GM23338 (cell line): Measurements from ENCODE around the gene MXRA8. TPM values are rescaled to one million over a fixed set of nuclear protein-coding genes. Genes with fewer than 3 reads are reported as not detected.

Experiments used
- ATAC-seq: fragments of 200-7000 bp; cut with Tn5 transposase; 3 replicates; pipeline ENCODE4 v1.9.1; 2020
- DNase-seq: peaks from one replicate; pipeline ENCODE4 v3.0.0-alpha.2; 2015; ENCODE audit warnings: low spot score
- H2AFZ ChIP-seq: fragments of 200-600 bp; sonication (generic); 2 replicates; pipeline ENCODE4 v1.8.0; 2016; ENCODE audit warnings: antibody characterized with exemption, mild to moderate bottlenecking, moderate library complexity
- H3F3A ChIP-seq: fragments of 200-600 bp; sonication (generic); replicated peaks from 2 replicates; pipeline ENCODE4 v1.8.0; 2017; ENCODE audit warnings: antibody characterized with exemption, mixed run types, low read depth
- H3K27ac ChIP-seq: fragments of 200-600 bp; sonication (generic); 2 replicates; pipeline ENCODE4 v1.6.1; 2016; ENCODE audit warnings: low read depth
- H3K27me3 ChIP-seq: fragments of 200-600 bp; sonication (generic); 2 replicates; pipeline ENCODE4 v1.8.0; 2016; ENCODE audit warnings: mild to moderate bottlenecking, mixed run types, moderate library complexity; ENCODE audit not compliant: insufficient read depth
- H3K36me3 ChIP-seq: fragments of 200-600 bp; sonication (generic); 2 replicates; pipeline ENCODE4 v1.8.0; 2016; ENCODE audit warnings: mild to moderate bottlenecking; ENCODE audit not compliant: insufficient read depth
- H3K4me1 ChIP-seq: fragments of 200-600 bp; sonication (generic); 2 replicates; pipeline ENCODE4 v1.8.0; 2016; ENCODE audit warnings: mild to moderate bottlenecking, moderate library complexity; ENCODE audit not compliant: insufficient read depth
- H3K4me2 ChIP-seq: fragments of 200-600 bp; sonication (generic); 2 replicates; pipeline ENCODE4 v1.7.1; 2017; ENCODE audit warnings: mixed run types
- H3K4me3 ChIP-seq: fragments of 200-600 bp; sonication (generic); 2 replicates; pipeline ENCODE4 v1.6.1; 2016; ENCODE audit warnings: mixed run types
- H3K79me2 ChIP-seq: fragments of 200-600 bp; sonication (generic); replicated peaks from 2 replicates; pipeline ENCODE4 v1.8.0; 2017; ENCODE audit warnings: mild to moderate bottlenecking; ENCODE audit not compliant: insufficient read depth
- H3K9me2 ChIP-seq: fragments of 200-600 bp; sonication (generic); 2 replicates; pipeline ENCODE4 v1.8.0; 2017; ENCODE audit not compliant: insufficient read depth
- H4K20me1 ChIP-seq: fragments of 200-600 bp; sonication (generic); replicated peaks from 2 replicates; pipeline ENCODE4 v1.8.0; 2017; ENCODE audit warnings: mild to moderate bottlenecking; ENCODE audit not compliant: insufficient read depth
- H3K27ac Mint-ChIP-seq: 2 replicates; pipeline ENCODE4 v1.8.0; 2020; ENCODE audit warnings: inconsistent platforms, mild to moderate bottlenecking, moderate library complexity, mixed read lengths
- H3K27me3 Mint-ChIP-seq: 3 replicates; pipeline ENCODE4 v1.8.0; 2022; ENCODE audit warnings: low read depth, mild to moderate bottlenecking, moderate library complexity, mixed read lengths, inconsistent platforms; ENCODE audit not compliant: insufficient read depth, poor library complexity
- H3K36me3 Mint-ChIP-seq: 3 replicates; pipeline ENCODE4 v1.8.0; 2021; ENCODE audit warnings: low read depth, mild to moderate bottlenecking, inconsistent platforms, moderate library complexity, mixed read lengths
- H3K4me1 Mint-ChIP-seq: 3 replicates; pipeline ENCODE4 v1.8.0; 2020; ENCODE audit warnings: mild to moderate bottlenecking, inconsistent platforms, mixed read lengths
- H3K4me3 Mint-ChIP-seq: 3 replicates; pipeline ENCODE4 v1.8.0; 2021; ENCODE audit warnings: moderate library complexity, mild to moderate bottlenecking, inconsistent platforms, mixed read lengths
- H3K9me3 Mint-ChIP-seq: 3 replicates; pipeline ENCODE4 v1.8.0; 2020; ENCODE audit warnings: moderate library complexity, mild to moderate bottlenecking, inconsistent platforms, mixed read lengths
- CREB1 ChIP-seq: fragments of 250-450 bp; sonication (Bioruptor Pico); IDR thresholded peaks from 2 replicates; pipeline ENCODE4 v1.5.0; 2020; ENCODE audit warnings: low read depth, mild to moderate bottlenecking, moderate library complexity
- EZH2 ChIP-seq: fragments of 200-600 bp; sonication (generic); IDR thresholded peaks from one replicate; pipeline ENCODE4 v1.8.0; 2017; ENCODE audit warnings: antibody characterized with exemption, mild to moderate bottlenecking, low read depth; ENCODE audit not compliant: unreplicated experiment
- EZH2phosphoT487 ChIP-seq: fragments of 200-600 bp; sonication (generic); IDR thresholded peaks from one replicate; pipeline ENCODE4 v1.8.1; 2018; ENCODE audit warnings: antibody characterized with exemption; ENCODE audit not compliant: unreplicated experiment
- JUNB ChIP-seq: IDR thresholded peaks from one replicate; pipeline ENCODE4 v1.6.1; 2016; ENCODE audit warnings: antibody characterized with exemption; ENCODE audit not compliant: unreplicated experiment
- NANOG ChIP-seq: IDR thresholded peaks from 2 replicates; pipeline ENCODE4 v1.6.1; 2016; ENCODE audit warnings: antibody characterized with exemption, borderline replicate concordance
- POLR2AphosphoS5 ChIP-seq: IDR thresholded peaks from 2 replicates; pipeline ENCODE4 v1.6.1; 2016; ENCODE audit warnings: antibody characterized with exemption, low read depth
- STAT1 ChIP-seq: IDR thresholded peaks from one replicate; pipeline ENCODE4 v1.6.1; 2016; ENCODE audit warnings: antibody characterized with exemption; ENCODE audit not compliant: unreplicated experiment
- ZNF114 ChIP-seq: fragments of 250-450 bp; sonication (Bioruptor Pico); IDR thresholded peaks from 2 replicates; pipeline ENCODE4 v1.5.0; 2020; ENCODE audit warnings: mild to moderate bottlenecking, moderate library complexity
- ZNF331 ChIP-seq: fragments of 250-450 bp; sonication (Bioruptor Pico); IDR thresholded peaks from 2 replicates; pipeline ENCODE4 v1.5.0; 2020; ENCODE audit warnings: low read depth, mild to moderate bottlenecking, moderate library complexity
- polyA plus RNA-seq: library from polyadenylated mRNA; unstranded; fragments of >200 nt; fragmentation: Nextera tagmentation; extraction: Ambion mirVana; gene quantifications from 2 replicates; pipeline ENCODE4 v1.2.1, GENCODE V29; 2016
- total RNA-seq: library from RNA; depleted of rRNA; stranded (reverse); fragments of >200 nt; shearing (Covaris generic); gene quantifications from 2 replicates; pipeline ENCODE4 v1.2.3, GENCODE V29; 2014
- TF ChIP-seq, protein P1 (sequence below): IDR thresholded peaks from 2 replicates; pipeline ENCODE4 v1.6.1; 2016; ENCODE audit warnings: antibody characterized with exemption
- TF ChIP-seq, protein P2 (sequence below): IDR thresholded peaks from one replicate; pipeline ENCODE4 v1.6.1; 2018; ENCODE audit warnings: antibody characterized with exemption; ENCODE audit not compliant: unreplicated experiment
- TF ChIP-seq, protein P3 (sequence below): fragments of 250-450 bp; sonication (Bioruptor Pico); IDR thresholded peaks from 2 replicates; pipeline ENCODE4 v1.5.0; 2020; ENCODE audit warnings: mild to moderate bottlenecking, moderate library complexity
- TF ChIP-seq, protein P4 (sequence below), 2 experiments: fragments of 200-600 bp in 1 of 2; sonication (generic) in 1 of 2; conservative IDR thresholded peaks; 2 replicates each; pipeline versions ENCODE4 v1.5.1 to v1.6.1; 2016 to 2017; ENCODE audit warnings: antibody characterized with exemption in 2 of 2, low read depth in 2 of 2, mild to moderate bottlenecking in 2 of 2, moderate library complexity in 1 of 2

The MXRA8 gene
- total and polyA plus RNA-seq, 2 experiments from 2014 or later: 9.1 to 17.2 TPM

DNA sequence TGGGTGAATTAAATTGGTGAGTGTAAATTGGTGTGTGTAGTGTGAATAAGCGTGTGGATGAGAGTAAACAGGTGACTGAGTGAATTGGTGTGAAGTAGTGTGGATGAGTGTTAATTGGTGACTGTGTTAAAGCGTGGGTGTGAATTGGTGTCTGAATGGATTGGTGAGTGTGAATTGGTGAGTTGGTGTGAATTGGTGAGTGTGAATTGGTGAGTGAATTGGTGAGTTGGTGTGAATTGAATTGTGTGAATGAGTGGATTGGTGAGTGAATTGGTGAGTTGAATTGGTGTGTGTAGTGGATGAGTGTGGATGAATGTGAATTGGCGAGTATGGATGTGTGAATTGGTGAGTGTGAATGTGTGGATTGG is 8.3 kb upstream of the MXRA8 start:
- no peaks in the 10 kb centered on the region for H4K20me1 ChIP-seq
- peaks cover 8% of the 10 kb centered on the region for H3K27me3 Mint-ChIP-seq
- no peaks in the 10 kb centered on the region for H3K27me3 ChIP-seq
- ATAC-seq (no peak), DNase-seq (no peak)
- H3K27ac Mint-ChIP-seq: no peak overlapping the region
- H3K79me2 ChIP-seq: no peaks in the 10 kb centered on the region
- H3K36me3 Mint-ChIP-seq: no peaks in the 10 kb centered on the region
- no peak overlapping the region for H3K27ac ChIP-seq
- H3K9me2 ChIP-seq: no peaks in the 10 kb centered on the region
- H3K36me3 ChIP-seq: no peaks in the 10 kb centered on the region
- TF ChIP-seq, protein P1, sequence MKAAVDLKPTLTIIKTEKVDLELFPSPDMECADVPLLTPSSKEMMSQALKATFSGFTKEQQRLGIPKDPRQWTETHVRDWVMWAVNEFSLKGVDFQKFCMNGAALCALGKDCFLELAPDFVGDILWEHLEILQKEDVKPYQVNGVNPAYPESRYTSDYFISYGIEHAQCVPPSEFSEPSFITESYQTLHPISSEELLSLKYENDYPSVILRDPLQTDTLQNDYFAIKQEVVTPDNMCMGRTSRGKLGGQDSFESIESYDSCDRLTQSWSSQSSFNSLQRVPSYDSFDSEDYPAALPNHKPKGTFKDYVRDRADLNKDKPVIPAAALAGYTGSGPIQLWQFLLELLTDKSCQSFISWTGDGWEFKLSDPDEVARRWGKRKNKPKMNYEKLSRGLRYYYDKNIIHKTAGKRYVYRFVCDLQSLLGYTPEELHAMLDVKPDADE: no peak
- TF ChIP-seq EZH2 (no peak), JUNB (no peak), EZH2phosphoT487 (no peak), STAT1 (no peak), ZNF114 (no peak), NANOG (no peak), CREB1 (CRISPR knock-in tag) (no peak), ZNF331 (CRISPR knock-in tag) (no peak), POLR2AphosphoS5 (no peak)
- TF ChIP-seq, protein P2, sequence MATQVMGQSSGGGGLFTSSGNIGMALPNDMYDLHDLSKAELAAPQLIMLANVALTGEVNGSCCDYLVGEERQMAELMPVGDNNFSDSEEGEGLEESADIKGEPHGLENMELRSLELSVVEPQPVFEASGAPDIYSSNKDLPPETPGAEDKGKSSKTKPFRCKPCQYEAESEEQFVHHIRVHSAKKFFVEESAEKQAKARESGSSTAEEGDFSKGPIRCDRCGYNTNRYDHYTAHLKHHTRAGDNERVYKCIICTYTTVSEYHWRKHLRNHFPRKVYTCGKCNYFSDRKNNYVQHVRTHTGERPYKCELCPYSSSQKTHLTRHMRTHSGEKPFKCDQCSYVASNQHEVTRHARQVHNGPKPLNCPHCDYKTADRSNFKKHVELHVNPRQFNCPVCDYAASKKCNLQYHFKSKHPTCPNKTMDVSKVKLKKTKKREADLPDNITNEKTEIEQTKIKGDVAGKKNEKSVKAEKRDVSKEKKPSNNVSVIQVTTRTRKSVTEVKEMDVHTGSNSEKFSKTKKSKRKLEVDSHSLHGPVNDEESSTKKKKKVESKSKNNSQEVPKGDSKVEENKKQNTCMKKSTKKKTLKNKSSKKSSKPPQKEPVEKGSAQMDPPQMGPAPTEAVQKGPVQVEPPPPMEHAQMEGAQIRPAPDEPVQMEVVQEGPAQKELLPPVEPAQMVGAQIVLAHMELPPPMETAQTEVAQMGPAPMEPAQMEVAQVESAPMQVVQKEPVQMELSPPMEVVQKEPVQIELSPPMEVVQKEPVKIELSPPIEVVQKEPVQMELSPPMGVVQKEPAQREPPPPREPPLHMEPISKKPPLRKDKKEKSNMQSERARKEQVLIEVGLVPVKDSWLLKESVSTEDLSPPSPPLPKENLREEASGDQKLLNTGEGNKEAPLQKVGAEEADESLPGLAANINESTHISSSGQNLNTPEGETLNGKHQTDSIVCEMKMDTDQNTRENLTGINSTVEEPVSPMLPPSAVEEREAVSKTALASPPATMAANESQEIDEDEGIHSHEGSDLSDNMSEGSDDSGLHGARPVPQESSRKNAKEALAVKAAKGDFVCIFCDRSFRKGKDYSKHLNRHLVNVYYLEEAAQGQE: no peak
- TF ChIP-seq, protein P3, sequence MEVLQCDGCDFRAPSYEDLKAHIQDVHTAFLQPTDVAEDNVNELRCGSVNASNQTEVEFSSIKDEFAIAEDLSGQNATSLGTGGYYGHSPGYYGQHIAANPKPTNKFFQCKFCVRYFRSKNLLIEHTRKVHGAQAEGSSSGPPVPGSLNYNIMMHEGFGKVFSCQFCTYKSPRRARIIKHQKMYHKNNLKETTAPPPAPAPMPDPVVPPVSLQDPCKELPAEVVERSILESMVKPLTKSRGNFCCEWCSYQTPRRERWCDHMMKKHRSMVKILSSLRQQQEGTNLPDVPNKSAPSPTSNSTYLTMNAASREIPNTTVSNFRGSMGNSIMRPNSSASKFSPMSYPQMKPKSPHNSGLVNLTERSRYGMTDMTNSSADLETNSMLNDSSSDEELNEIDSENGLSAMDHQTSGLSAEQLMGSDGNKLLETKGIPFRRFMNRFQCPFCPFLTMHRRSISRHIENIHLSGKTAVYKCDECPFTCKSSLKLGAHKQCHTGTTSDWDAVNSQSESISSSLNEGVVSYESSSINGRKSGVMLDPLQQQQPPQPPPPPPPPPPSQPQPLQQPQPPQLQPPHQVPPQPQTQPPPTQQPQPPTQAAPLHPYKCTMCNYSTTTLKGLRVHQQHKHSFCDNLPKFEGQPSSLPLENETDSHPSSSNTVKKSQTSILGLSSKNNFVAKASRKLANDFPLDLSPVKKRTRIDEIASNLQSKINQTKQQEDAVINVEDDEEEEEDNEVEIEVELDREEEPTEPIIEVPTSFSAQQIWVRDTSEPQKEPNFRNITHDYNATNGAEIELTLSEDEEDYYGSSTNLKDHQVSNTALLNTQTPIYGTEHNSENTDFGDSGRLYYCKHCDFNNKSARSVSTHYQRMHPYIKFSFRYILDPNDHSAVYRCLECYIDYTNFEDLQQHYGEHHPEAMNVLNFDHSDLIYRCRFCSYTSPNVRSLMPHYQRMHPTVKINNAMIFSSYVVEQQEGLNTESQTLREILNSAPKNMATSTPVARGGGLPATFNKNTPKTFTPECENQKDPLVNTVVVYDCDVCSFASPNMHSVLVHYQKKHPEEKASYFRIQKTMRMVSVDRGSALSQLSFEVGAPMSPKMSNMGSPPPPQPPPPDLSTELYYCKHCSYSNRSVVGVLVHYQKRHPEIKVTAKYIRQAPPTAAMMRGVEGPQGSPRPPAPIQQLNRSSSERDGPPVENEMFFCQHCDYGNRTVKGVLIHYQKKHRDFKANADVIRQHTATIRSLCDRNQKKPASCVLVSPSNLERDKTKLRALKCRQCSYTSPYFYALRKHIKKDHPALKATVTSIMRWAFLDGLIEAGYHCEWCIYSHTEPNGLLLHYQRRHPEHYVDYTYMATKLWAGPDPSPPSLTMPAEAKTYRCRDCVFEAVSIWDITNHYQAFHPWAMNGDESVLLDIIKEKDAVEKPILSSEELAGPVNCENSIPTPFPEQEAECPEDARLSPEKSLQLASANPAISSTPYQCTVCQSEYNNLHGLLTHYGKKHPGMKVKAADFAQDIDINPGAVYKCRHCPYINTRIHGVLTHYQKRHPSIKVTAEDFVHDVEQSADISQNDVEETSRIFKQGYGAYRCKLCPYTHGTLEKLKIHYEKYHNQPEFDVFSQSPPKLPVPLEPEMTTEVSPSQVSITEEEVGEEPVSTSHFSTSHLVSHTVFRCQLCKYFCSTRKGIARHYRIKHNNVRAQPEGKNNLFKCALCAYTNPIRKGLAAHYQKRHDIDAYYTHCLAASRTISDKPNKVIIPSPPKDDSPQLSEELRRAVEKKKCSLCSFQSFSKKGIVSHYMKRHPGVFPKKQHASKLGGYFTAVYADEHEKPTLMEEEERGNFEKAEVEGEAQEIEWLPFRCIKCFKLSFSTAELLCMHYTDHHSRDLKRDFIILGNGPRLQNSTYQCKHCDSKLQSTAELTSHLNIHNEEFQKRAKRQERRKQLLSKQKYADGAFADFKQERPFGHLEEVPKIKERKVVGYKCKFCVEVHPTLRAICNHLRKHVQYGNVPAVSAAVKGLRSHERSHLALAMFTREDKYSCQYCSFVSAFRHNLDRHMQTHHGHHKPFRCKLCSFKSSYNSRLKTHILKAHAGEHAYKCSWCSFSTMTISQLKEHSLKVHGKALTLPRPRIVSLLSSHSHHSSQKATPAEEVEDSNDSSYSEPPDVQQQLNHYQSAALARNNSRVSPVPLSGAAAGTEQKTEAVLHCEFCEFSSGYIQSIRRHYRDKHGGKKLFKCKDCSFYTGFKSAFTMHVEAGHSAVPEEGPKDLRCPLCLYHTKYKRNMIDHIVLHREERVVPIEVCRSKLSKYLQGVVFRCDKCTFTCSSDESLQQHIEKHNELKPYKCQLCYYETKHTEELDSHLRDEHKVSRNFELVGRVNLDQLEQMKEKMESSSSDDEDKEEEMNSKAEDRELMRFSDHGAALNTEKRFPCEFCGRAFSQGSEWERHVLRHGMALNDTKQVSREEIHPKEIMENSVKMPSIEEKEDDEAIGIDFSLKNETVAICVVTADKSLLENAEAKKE: no peak
- TF ChIP-seq, protein P4, sequence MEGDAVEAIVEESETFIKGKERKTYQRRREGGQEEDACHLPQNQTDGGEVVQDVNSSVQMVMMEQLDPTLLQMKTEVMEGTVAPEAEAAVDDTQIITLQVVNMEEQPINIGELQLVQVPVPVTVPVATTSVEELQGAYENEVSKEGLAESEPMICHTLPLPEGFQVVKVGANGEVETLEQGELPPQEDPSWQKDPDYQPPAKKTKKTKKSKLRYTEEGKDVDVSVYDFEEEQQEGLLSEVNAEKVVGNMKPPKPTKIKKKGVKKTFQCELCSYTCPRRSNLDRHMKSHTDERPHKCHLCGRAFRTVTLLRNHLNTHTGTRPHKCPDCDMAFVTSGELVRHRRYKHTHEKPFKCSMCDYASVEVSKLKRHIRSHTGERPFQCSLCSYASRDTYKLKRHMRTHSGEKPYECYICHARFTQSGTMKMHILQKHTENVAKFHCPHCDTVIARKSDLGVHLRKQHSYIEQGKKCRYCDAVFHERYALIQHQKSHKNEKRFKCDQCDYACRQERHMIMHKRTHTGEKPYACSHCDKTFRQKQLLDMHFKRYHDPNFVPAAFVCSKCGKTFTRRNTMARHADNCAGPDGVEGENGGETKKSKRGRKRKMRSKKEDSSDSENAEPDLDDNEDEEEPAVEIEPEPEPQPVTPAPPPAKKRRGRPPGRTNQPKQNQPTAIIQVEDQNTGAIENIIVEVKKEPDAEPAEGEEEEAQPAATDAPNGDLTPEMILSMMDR (conservative IDR thresholded peaks at IDR 0.05; ENCODE audit: low read depth in 2 of 2): no peak
- H3K4me3 Mint-ChIP-seq: no peak overlapping the region
- H2AFZ ChIP-seq: no peak overlapping the region
- no peaks in the 10 kb centered on the region; the same call in 2 of the 3 replicates for H3K9me3 Mint-ChIP-seq
- H3K4me2 ChIP-seq: no peak overlapping the region
- peaks cover 18% of the 10 kb centered on the region; the same call in 1 of the 2 replicates for H3F3A ChIP-seq
- H3K4me1 Mint-ChIP-seq: peaks cover 6% of the 10 kb centered on the region; the same call in 2 of the 3 replicates
- H3K4me3 ChIP-seq: no peak overlapping the region
- H3K4me1 ChIP-seq: peaks cover 7% of the 10 kb centered on the region; the same call in 1 of the 2 replicates
